ENCODE measurements around the gene LACC1.

- TF ChIP-seq CTCF (IDR thresholded peaks at IDR 0.05) (peak; percentile 77), ZFX (IDR thresholded peaks at IDR 0.05; ENCODE audit: borderline replicate concordance) (no peak)
Measured at GRCh38 chr13:43874504-43875092, 5.1 kb upstream of the LACC1 start.
